Spleen (tissue), 7 donors: ENCODE data around the gene LRMDA.

Source experiments
- POLR2A ChIP-seq, 3 donors: fragments of 450-650 bp; IDR thresholded peaks; one replicate each; pipeline ENCODE4 v1.5.1; 2017; ENCODE audit warnings: antibody characterized with exemption in 3 of 3, mild to moderate bottlenecking in 1 of 3
- TF ChIP-seq, protein P1 (sequence below), 11 experiments: fragments of 200-600 bp in 7 of 11; fragments of 450-650 bp in 4 of 11; sonication (generic) in 4 of 11; IDR thresholded peaks in 8 of 11; conservative IDR thresholded peaks in 3 of 11; 1 replicate in 7 of 11; 2 replicates in 4 of 11; pipeline versions ENCODE4 v1.4.0 to v1.8.0; 2016 to 2021; ENCODE audit warnings: antibody characterized with exemption in 11 of 11, inconsistent platforms in 4 of 11, mild to moderate bottlenecking in 1 of 11
- donor health status: DM: no; HTN: no; CAD: no; lungs with moderate emphysema.
- donor health status: DM: no; HTN: no; CAD: no.
- donor health status: DM: no; HTN: no; CAD: no.

GRCh38 chr10:76040830-76041220 is 609.4 kb downstream of the LRMDA start:
- TF ChIP-seq, protein P1, sequence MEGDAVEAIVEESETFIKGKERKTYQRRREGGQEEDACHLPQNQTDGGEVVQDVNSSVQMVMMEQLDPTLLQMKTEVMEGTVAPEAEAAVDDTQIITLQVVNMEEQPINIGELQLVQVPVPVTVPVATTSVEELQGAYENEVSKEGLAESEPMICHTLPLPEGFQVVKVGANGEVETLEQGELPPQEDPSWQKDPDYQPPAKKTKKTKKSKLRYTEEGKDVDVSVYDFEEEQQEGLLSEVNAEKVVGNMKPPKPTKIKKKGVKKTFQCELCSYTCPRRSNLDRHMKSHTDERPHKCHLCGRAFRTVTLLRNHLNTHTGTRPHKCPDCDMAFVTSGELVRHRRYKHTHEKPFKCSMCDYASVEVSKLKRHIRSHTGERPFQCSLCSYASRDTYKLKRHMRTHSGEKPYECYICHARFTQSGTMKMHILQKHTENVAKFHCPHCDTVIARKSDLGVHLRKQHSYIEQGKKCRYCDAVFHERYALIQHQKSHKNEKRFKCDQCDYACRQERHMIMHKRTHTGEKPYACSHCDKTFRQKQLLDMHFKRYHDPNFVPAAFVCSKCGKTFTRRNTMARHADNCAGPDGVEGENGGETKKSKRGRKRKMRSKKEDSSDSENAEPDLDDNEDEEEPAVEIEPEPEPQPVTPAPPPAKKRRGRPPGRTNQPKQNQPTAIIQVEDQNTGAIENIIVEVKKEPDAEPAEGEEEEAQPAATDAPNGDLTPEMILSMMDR (IDR thresholded peaks at IDR 0.05 in 8 of 11, conservative IDR thresholded peaks at IDR 0.05 in 3 of 11), result no peak
- TF ChIP-seq POLR2A (IDR thresholded peaks at IDR 0.05), result no peak
